ENCODE measurements around the gene SNRNP48.

- no peak for TF ChIP-seq POLR2A (IDR thresholded peaks at IDR 0.05)
- TF ChIP-seq CTCF (IDR thresholded peaks at IDR 0.05) = no peak
Measured at GRCh38 chr6:7631466-7631865, 41.5 kb downstream of the SNRNP48 start.
